Kidney epithelial cell (primary cell): ENCODE data around the gene PRPS1. TPM values are rescaled to one million over a fixed set of nuclear protein-coding genes. Genes with fewer than 3 reads are reported as not detected.
"Not testable (repeated sequence)": the region's sequence is repeated elsewhere in the genome, so short reads cannot be mapped to it uniquely, and the experiment has no call there.

Experiments used
- DNase-seq: peaks from one replicate; pipeline ENCODE4 v3.0.0-alpha.2; 2010; ENCODE audit warnings: low read depth
- H3K27me3 ChIP-seq: 2 replicates; pipeline ENCODE4 v1.6.0; 2011; ENCODE audit warnings: low read length; ENCODE audit not compliant: control insufficient read depth, insufficient read depth
- H3K36me3 ChIP-seq: 2 replicates; pipeline ENCODE4 v1.5.1; 2011; ENCODE audit warnings: low read length; ENCODE audit not compliant: control insufficient read depth, insufficient read depth
- H3K4me3 ChIP-seq: 2 replicates; pipeline ENCODE4 v1.5.1; 2011; ENCODE audit warnings: low read depth, mild to moderate bottlenecking, control low read depth, low read length
- CTCF ChIP-seq: IDR thresholded peaks from 2 replicates; pipeline ENCODE4 v1.5.1; 2011; ENCODE audit warnings: mild to moderate bottlenecking, moderate library complexity, low read length, control low read depth, inconsistent platforms; ENCODE audit not compliant: insufficient read depth, poor library complexity, severe bottlenecking
- total RNA-seq: library from RNA; depleted of rRNA; stranded (reverse); fragments of >200 nt; gene quantifications from 2 replicates; pipeline ENCODE4 v1.2.3, GENCODE V29; 2015

The PRPS1 gene
- total RNA-seq, 1 donor from 2014 or later = 22.4 TPM

- TF ChIP-seq CTCF = no peak
- Histone ChIP-seq H3K4me3 (no peak overlapping the region), H3K27me3 (no peaks in the 10 kb centered on the region), H3K36me3 (no peaks in the 10 kb centered on the region)
- DNase-seq = no peak
These were observed 24.7 kb upstream of the PRPS1 start for GRCh38 chrX:107603429-107604159.

- H3K4me3 ChIP-seq, H3K27me3 ChIP-seq, H3K36me3 ChIP-seq, DNase-seq: not testable (repeated sequence)
These were observed 19.2 kb upstream of the PRPS1 start for GRCh38 chrX:107609061-107609460.

GRCh38 chrX:107610667-107611066, 17.6 kb upstream of the PRPS1 start:
- DNase-seq = peak; percentile 18
- Histone ChIP-seq H3K27me3 (no peaks in the 10 kb centered on the region), H3K4me3 (no peak overlapping the region), H3K36me3 (no peaks in the 10 kb centered on the region)
- no peak for TF ChIP-seq CTCF

- TF ChIP-seq CTCF = no peak
- no peak for DNase-seq
- Histone ChIP-seq H3K36me3 (no peaks in the 10 kb centered on the region), H3K27me3 (no peaks in the 10 kb centered on the region), H3K4me3 (no peak overlapping the region)
These were observed 8.4 kb upstream of the PRPS1 start for GRCh38 chrX:107619885-107620322.

- TF ChIP-seq CTCF = no peak
- DNase-seq = no peak
- H3K27me3 ChIP-seq = no peaks in the 10 kb centered on the region
- H3K36me3 ChIP-seq = no peaks in the 10 kb centered on the region
- no peak overlapping the region for H3K4me3 ChIP-seq
These were observed 3.4 kb upstream of the PRPS1 start for GRCh38 chrX:107624893-107625292.

- H3K27me3 ChIP-seq = no peaks in the 10 kb centered on the region
These were observed 2.6 kb upstream of the PRPS1 start for GRCh38 chrX:107625739-107626138.

More at GRCh38 chrX:107625739-107626138, 2.6 kb upstream of the PRPS1 start:
- no peak for TF ChIP-seq CTCF
- H3K36me3 ChIP-seq = no peaks in the 10 kb centered on the region
- no peak for DNase-seq
- no peak overlapping the region for H3K4me3 ChIP-seq
